Astrocyte of the cerebellum (primary cell): ENCODE results near the gene SHFL.
A peak's percentile ranks its signal among the peaks of the same experiment; 100 is the strongest.

Experiments used
- DNase-seq: peaks from one replicate; pipeline ENCODE4 v3.0.0-alpha.2; 2011; ENCODE audit warnings: low read depth
- H3K4me3 ChIP-seq: 2 replicates; pipeline ENCODE4 v1.5.1; 2011; ENCODE audit warnings: mild to moderate bottlenecking, low read depth, low read length, moderate library complexity
- CTCF ChIP-seq: IDR thresholded peaks from 2 replicates; pipeline ENCODE4 v1.5.1; 2012; ENCODE audit warnings: low read length, low read depth, moderate library complexity, mild to moderate bottlenecking; ENCODE audit errors: missing control alignments
- in situ Hi-C: cut with HindIII; loops from 2 replicates; pipeline ENCODE4 v1.10.0; 2017; ENCODE audit warnings: low sequenced_read_pairs

SHFL gene

GRCh38 chr19:10091895-10092641 is 6.0 kb downstream of the SHFL start:
- DNase-seq, result no peak
- H3K4me3 ChIP-seq, result no peak overlapping the region
- TF ChIP-seq CTCF, result no peak
- in situ Hi-C loops, result no loop called here

- no peak for DNase-seq
- in situ Hi-C loops, result no loop called here
- no peak overlapping the region for H3K4me3 ChIP-seq
- no peak for TF ChIP-seq CTCF
These were observed 6.7 kb downstream of the SHFL start for GRCh38 chr19:10092648-10093294.

- H3K4me3 ChIP-seq, result no peak overlapping the region
- in situ Hi-C loops, result no loop called here
- no peak for DNase-seq
- TF ChIP-seq CTCF, result no peak
These were observed 7.4 kb downstream of the SHFL start for GRCh38 chr19:10093295-10094186.

- no peak overlapping the region for H3K4me3 ChIP-seq
- DNase-seq, result no peak
- in situ Hi-C loops, result no loop called here
- TF ChIP-seq CTCF, result no peak
These were observed 9.5 kb downstream of the SHFL start for GRCh38 chr19:10095622-10095947.

- DNase-seq, result peak; percentile 55
- no peak for TF ChIP-seq CTCF
- H3K4me3 ChIP-seq, result peak overlapping the region; percentile 35
- in situ Hi-C loops, result no loop called here
These were observed 10.0 kb downstream of the SHFL start for GRCh38 chr19:10095948-10096614.

GRCh38 chr19:10096615-10096963 is 10.5 kb downstream of the SHFL start:
- in situ Hi-C loops, result no loop called here
- DNase-seq, result no peak
- H3K4me3 ChIP-seq, result peak overlapping the region; percentile 35
- no peak for TF ChIP-seq CTCF
